Endodermal cell (in vitro differentiated cells): ENCODE data around the gene VPS4B. TPM values are rescaled to one million over a fixed set of nuclear protein-coding genes. Genes with fewer than 3 reads are reported as not detected.

ENCODE experiments used
- DNase-seq: peaks from one replicate; pipeline ENCODE4 v3.0.0-alpha.2; 2017
- H3K27ac ChIP-seq: 2 replicates; pipeline ENCODE4 v1.5.1; 2013; ENCODE audit warnings: mild to moderate bottlenecking, low read depth, low read length, moderate library complexity
- H3K27me3 ChIP-seq: 2 replicates; pipeline ENCODE4 v1.6.1; 2013; ENCODE audit warnings: mild to moderate bottlenecking, low read length, moderate library complexity; ENCODE audit not compliant: insufficient read depth, control insufficient read depth, poor library complexity, severe bottlenecking
- H3K36me3 ChIP-seq: 2 replicates; pipeline ENCODE4 v1.7.0; 2013; ENCODE audit warnings: mild to moderate bottlenecking, low read length, moderate library complexity; ENCODE audit not compliant: control insufficient read depth, insufficient read depth
- H3K4me1 ChIP-seq: one replicate; pipeline ENCODE4 v1.7.0; 2013; ENCODE audit warnings: low read length; ENCODE audit not compliant: control insufficient read depth, insufficient read depth
- H3K4me3 ChIP-seq: 2 replicates; pipeline ENCODE4 v1.5.1; 2013; ENCODE audit warnings: mild to moderate bottlenecking, low read length, moderate library complexity
- H3K9ac ChIP-seq: 2 replicates; pipeline ENCODE4 v1.6.1; 2013; ENCODE audit warnings: mild to moderate bottlenecking, low read length, moderate library complexity; ENCODE audit not compliant: poor library complexity, severe bottlenecking; ENCODE audit errors: extremely low read depth
- H3K9me3 ChIP-seq: 2 replicates; pipeline ENCODE4 v1.6.1; 2013; ENCODE audit warnings: mild to moderate bottlenecking, low read length, moderate library complexity; ENCODE audit not compliant: control insufficient read depth
- H3K27ac Mint-ChIP-seq: 2 replicates; pipeline ENCODE4 v1.8.0; 2020; ENCODE audit warnings: mixed read lengths
- H3K27me3 Mint-ChIP-seq: 2 replicates; pipeline ENCODE4 v1.8.0; 2021; ENCODE audit warnings: mild to moderate bottlenecking, mixed read lengths; ENCODE audit not compliant: insufficient read depth
- H3K36me3 Mint-ChIP-seq: 2 replicates; pipeline ENCODE4 v1.8.0; 2020; ENCODE audit warnings: low read depth, mixed read lengths
- H3K4me1 Mint-ChIP-seq: 2 replicates; pipeline ENCODE4 v1.8.0; 2020; ENCODE audit warnings: mixed read lengths
- H3K4me3 Mint-ChIP-seq: 2 replicates; pipeline ENCODE4 v1.8.0; 2020; ENCODE audit warnings: mild to moderate bottlenecking, moderate library complexity, mixed read lengths
- H3K9me3 Mint-ChIP-seq: 2 replicates; pipeline ENCODE4 v1.8.0; 2020; ENCODE audit warnings: mild to moderate bottlenecking, mixed read lengths
- WGBS, 2 experiments: methylation state at CpG; one replicate each; pipeline versions ENCODE4 v1.1.5 to v1.1.7; 2013; ENCODE audit warnings: missing lambda C conversion rate in 2 of 2, mixed read lengths in 1 of 2; ENCODE audit not compliant: insufficient coverage in 1 of 2, insufficient read length in 1 of 2; 5-methylcytosine and 5-hydroxymethylcytosine counted together
- total RNA-seq, 2 donors: library from RNA; stranded (reverse); fragmentation: NEBNext Ultra II Directional in 1 of 2; extraction: Animal tissue kit (Norgen Biotek cat#: 25700) in 1 of 2; gene quantifications; 2 replicates in 1 of 2; 3 replicates in 1 of 2; pipeline ENCODE4 v1.2.1, GENCODE V29; 2021
- TF ChIP-seq, protein P1 (sequence below): fragments of 200-600 bp; sonication (generic); conservative IDR thresholded peaks from 2 replicates; pipeline ENCODE4 v1.5.0; 2021; ENCODE audit warnings: antibody characterized with exemption, mild to moderate bottlenecking

VPS4B gene
- total RNA-seq, 2 donors from 2014 or later: 44.7 to 46.1 TPM

DNA sequence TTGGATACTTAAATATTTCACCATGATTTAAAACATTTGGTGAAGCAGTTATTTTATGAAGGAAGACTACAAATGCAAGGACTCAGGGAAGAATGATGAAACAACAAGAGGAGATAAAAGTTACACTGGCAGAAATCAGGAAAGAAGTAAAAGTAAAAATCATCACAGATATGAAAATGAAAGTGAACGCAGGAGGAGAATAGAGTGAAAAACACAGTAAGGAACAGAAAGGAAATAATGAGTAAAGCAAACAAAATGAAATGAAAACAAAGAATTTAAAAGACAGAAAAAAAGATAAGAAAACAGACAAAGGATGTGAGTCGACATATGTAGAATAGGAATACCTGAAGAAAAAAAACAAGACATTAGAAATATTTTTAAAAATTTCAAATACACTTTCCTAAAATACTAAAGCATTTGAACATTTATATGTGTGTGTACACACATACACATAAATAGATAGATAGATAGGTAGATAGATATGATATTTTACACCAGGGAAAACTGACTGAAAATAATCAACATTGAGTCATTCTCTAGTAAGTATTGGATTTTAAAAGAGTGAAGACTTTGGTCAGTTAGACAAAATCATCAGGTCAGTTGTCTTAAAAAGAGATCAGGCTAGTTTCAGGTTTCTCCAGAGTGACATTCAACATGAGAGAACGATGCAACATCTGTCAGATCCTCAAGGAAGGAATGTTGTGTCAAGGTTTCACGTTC, 43.2 kb downstream of the VPS4B start:
- WGBS, 2 experiments: 88 to 94% methylated on average over 2 to 3 of the region's 4 CpGs
- TF ChIP-seq, protein P1, sequence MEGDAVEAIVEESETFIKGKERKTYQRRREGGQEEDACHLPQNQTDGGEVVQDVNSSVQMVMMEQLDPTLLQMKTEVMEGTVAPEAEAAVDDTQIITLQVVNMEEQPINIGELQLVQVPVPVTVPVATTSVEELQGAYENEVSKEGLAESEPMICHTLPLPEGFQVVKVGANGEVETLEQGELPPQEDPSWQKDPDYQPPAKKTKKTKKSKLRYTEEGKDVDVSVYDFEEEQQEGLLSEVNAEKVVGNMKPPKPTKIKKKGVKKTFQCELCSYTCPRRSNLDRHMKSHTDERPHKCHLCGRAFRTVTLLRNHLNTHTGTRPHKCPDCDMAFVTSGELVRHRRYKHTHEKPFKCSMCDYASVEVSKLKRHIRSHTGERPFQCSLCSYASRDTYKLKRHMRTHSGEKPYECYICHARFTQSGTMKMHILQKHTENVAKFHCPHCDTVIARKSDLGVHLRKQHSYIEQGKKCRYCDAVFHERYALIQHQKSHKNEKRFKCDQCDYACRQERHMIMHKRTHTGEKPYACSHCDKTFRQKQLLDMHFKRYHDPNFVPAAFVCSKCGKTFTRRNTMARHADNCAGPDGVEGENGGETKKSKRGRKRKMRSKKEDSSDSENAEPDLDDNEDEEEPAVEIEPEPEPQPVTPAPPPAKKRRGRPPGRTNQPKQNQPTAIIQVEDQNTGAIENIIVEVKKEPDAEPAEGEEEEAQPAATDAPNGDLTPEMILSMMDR: no peak

DNA sequence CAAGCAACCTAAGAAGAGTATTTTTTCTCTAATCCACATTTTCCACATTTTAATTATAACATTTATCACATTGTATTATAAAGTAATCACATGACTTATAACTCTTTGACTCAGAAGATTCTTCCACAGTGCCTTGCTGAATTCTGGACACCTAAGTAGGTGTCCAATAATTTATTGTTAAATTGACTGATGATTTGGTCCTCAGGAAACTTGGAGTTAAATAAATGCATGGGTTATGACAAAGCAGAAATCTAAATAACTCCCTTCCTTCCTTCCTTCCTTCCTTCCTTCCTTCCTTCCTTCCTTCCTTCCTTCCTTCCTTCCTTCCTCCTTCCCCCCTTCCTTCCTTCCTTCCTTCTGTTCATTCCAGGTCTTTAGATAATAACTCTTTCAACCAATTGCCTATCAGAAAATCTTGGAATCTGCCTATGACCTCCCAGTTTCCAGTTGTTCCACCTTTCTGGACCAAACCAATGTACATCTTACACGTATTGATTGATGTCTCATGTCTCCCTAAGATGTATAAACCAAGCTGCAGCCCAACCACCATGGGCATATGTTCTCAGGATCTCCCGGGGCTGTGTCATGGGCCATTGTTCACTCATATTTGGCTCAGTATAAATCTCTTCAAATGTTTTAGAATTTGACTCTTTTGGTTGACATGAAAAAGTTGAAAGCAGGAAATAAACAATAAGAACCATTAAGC, 44.8 kb downstream of the VPS4B start:
- no peaks in the 10 kb centered on the region for H3K4me1 Mint-ChIP-seq

More for the DNA sequence above, 43.2 kb downstream of the VPS4B start:
- Mint-ChIP-seq H3K27me3 (no peaks in the 10 kb centered on the region), H3K36me3 (no peaks in the 10 kb centered on the region), H3K4me3 (no peak overlapping the region), H3K27ac (no peak overlapping the region), H3K4me1 (no peaks in the 10 kb centered on the region), H3K9me3 (peaks cover 12% of the 10 kb centered on the region)
- H3K36me3 ChIP-seq: no peaks in the 10 kb centered on the region
- H3K9ac ChIP-seq: no peak overlapping the region
- H3K9me3 ChIP-seq: peaks cover 5% of the 10 kb centered on the region
- no peak overlapping the region for H3K4me3 ChIP-seq
- H3K27me3 ChIP-seq: no peaks in the 10 kb centered on the region
- DNase-seq: no peak
- no peaks in the 10 kb centered on the region for H3K4me1 ChIP-seq
- H3K27ac ChIP-seq: no peak overlapping the region

DNA sequence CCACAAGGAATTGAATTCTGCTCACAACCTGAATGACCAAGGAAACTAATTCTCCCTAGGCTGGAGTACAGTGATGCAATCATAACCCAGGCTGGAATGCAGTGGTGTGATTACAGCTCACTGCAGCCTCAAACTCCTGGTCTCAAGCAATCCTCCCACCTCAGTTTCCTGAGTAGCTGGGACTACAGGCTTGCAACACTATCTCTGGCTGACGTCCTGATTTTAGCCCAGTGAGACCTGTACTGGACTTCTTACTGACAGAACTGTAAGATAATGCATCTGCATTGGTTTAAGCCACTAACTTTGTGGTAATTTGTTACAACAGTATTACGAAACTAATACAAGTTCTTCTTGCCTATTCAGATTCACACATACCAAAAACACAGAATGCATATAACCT, 45.7 kb downstream of the VPS4B start:
- Histone ChIP-seq H3K9ac (no peak overlapping the region), H3K9me3 (peaks cover 5% of the 10 kb centered on the region), H3K4me3 (no peak overlapping the region), H3K4me1 (no peaks in the 10 kb centered on the region), H3K27me3 (no peaks in the 10 kb centered on the region), H3K36me3 (no peaks in the 10 kb centered on the region), H3K27ac (no peak overlapping the region)
- no peaks in the 10 kb centered on the region for H3K4me1 Mint-ChIP-seq
- 79 to 81% methylated on average over 2 of the region's 2 CpGs for WGBS, 2 experiments
- H3K27ac Mint-ChIP-seq: no peak overlapping the region
- TF ChIP-seq, protein P1: no peak
- no peak for DNase-seq
- H3K4me3 Mint-ChIP-seq: no peak overlapping the region
- no peaks in the 10 kb centered on the region for H3K36me3 Mint-ChIP-seq
- H3K27me3 Mint-ChIP-seq: no peaks in the 10 kb centered on the region
- peaks cover 12% of the 10 kb centered on the region for H3K9me3 Mint-ChIP-seq

More for the DNA sequence above, 44.8 kb downstream of the VPS4B start:
- Histone ChIP-seq H3K4me1 (no peaks in the 10 kb centered on the region), H3K27ac (no peak overlapping the region), H3K9me3 (peaks cover 5% of the 10 kb centered on the region), H3K4me3 (no peak overlapping the region), H3K36me3 (no peaks in the 10 kb centered on the region), H3K27me3 (no peaks in the 10 kb centered on the region), H3K9ac (no peak overlapping the region)
- no peak overlapping the region for H3K27ac Mint-ChIP-seq
- no peak overlapping the region for H3K4me3 Mint-ChIP-seq
- H3K36me3 Mint-ChIP-seq: no peaks in the 10 kb centered on the region
- TF ChIP-seq, protein P1: no peak
- peaks cover 12% of the 10 kb centered on the region for H3K9me3 Mint-ChIP-seq
- no peaks in the 10 kb centered on the region for H3K27me3 Mint-ChIP-seq
- 88 to 91% methylated on average over 1 to 2 of the region's 2 CpGs for WGBS, 2 experiments
- DNase-seq: no peak
